Measurements from ENCODE around the gene TMEM121B.

DNA sequence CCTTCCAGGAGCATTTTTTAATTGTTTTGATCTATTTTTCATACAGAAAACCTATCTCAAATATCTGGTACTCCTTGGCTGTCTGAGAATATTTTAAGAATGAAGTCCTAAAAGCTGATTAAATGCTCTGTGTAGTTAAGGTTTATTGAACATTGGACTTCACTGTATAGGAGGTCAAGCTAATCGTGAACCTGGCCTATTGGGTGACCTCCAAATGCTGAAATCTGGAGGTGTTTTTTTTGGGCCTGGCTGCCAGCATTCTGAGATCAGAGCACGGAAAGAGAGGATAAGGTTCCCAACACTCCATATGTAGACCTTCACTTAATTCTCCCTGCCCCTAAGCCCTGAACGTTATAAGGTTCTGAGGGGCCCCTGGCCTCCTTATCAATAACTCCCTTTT, 28.1 kb downstream of the TMEM121B start:
- TF ChIP-seq ZFX (IDR thresholded peaks at IDR 0.05): no peak
- TF ChIP-seq, protein P1, sequence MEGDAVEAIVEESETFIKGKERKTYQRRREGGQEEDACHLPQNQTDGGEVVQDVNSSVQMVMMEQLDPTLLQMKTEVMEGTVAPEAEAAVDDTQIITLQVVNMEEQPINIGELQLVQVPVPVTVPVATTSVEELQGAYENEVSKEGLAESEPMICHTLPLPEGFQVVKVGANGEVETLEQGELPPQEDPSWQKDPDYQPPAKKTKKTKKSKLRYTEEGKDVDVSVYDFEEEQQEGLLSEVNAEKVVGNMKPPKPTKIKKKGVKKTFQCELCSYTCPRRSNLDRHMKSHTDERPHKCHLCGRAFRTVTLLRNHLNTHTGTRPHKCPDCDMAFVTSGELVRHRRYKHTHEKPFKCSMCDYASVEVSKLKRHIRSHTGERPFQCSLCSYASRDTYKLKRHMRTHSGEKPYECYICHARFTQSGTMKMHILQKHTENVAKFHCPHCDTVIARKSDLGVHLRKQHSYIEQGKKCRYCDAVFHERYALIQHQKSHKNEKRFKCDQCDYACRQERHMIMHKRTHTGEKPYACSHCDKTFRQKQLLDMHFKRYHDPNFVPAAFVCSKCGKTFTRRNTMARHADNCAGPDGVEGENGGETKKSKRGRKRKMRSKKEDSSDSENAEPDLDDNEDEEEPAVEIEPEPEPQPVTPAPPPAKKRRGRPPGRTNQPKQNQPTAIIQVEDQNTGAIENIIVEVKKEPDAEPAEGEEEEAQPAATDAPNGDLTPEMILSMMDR (conservative IDR thresholded peaks at IDR 0.05): no peak

Data from C4-2B (cell line).